SK-N-SH (cell line): ENCODE results near the gene IL37. TPM values are rescaled to one million over a fixed set of nuclear protein-coding genes. Genes with fewer than 3 reads are reported as not detected.

Experiments
- CTCF ChIA-PET: fragments of 300-600, 350-600 bp; formaldehyde crosslinking; extraction: SDS; loops from one replicate; lab custom pipeline; 2021; lab: Yijun Ruan, JAX
- POLR2A ChIA-PET: fragments of 350-600 bp; sonication (Branson Sonifier 250); formaldehyde crosslinking; extraction: SDS; loops from one replicate; lab custom pipeline; 2020; ENCODE audit warnings: antibody characterized with exemption, inconsistent platforms; lab: Yijun Ruan, JAX
- DNase-seq: peaks from one replicate; pipeline ENCODE4 v3.0.0; 2012
- H2AFZ ChIP-seq: fragments of 200-600 bp; sonication (generic); 2 replicates; pipeline ENCODE4 v1.8.1; 2016; ENCODE audit warnings: antibody characterized with exemption, mild to moderate bottlenecking, low read depth
- H3F3A ChIP-seq: fragments of 200-600 bp; sonication (generic); replicated peaks from 2 replicates; pipeline ENCODE3; 2016; ENCODE audit warnings: antibody characterized with exemption, mild to moderate bottlenecking; ENCODE audit not compliant: insufficient read depth
- H3K27ac ChIP-seq, 2 experiments: fragments of 200-500 bp in 1 of 2; fragments of 200-600 bp in 1 of 2; sonication (Bioruptor generic) in 1 of 2; sonication (generic), shearing (Covaris generic) in 1 of 2; 2 replicates each; pipeline versions ENCODE4 v1.5.1 to v1.6.1; 2014 to 2016; ENCODE audit warnings: low read depth in 2 of 2, inconsistent platforms in 1 of 2, low read length in 1 of 2, mild to moderate bottlenecking in 1 of 2, mixed read lengths in 1 of 2
- H3K27me3 ChIP-seq: fragments of 200-600 bp; sonication (generic), shearing (Covaris generic); 2 replicates; pipeline ENCODE4 v1.6.1; 2016; ENCODE audit warnings: mixed run types; ENCODE audit not compliant: insufficient read depth
- H3K36me3 ChIP-seq, 2 experiments: fragments of 200-500 bp in 1 of 2; fragments of 200-600 bp in 1 of 2; sonication (Bioruptor generic) in 1 of 2; sonication (generic) in 1 of 2; replicated peaks in 1 of 2; 2 replicates each; pipeline versions ENCODE3 to v1.5.1; 2014 to 2016; ENCODE audit warnings: low read length in 1 of 2, mild to moderate bottlenecking in 1 of 2; ENCODE audit not compliant: insufficient read depth in 2 of 2, control insufficient read depth in 1 of 2
- H3K4me1 ChIP-seq, 2 experiments: fragments of 200-500 bp in 1 of 2; fragments of 200-600 bp in 1 of 2; sonication (Bioruptor generic) in 1 of 2; sonication (generic), shearing (Covaris generic) in 1 of 2; 2 replicates each; pipeline versions ENCODE4 v1.5.1 to v1.6.1; 2014 to 2016; ENCODE audit warnings: low read depth in 1 of 2, low read length in 1 of 2, mixed run types in 1 of 2; ENCODE audit not compliant: insufficient read depth in 2 of 2, control insufficient read depth in 1 of 2
- H3K4me2 ChIP-seq: fragments of 200-600 bp; sonication (generic), shearing (Covaris generic); 2 replicates; pipeline ENCODE4 v1.6.1; 2017; ENCODE audit warnings: mixed run types
- H3K4me3 ChIP-seq, 2 experiments: fragments of 200-500 bp in 1 of 2; fragments of 200-600 bp in 1 of 2; sonication (Bioruptor generic) in 1 of 2; sonication (generic), shearing (Covaris generic) in 1 of 2; 2 replicates each; pipeline versions ENCODE4 v1.5.1 to v1.8.1; 2014 to 2016; ENCODE audit warnings: low read depth in 2 of 2, inconsistent platforms in 1 of 2, low read length in 1 of 2, mild to moderate bottlenecking in 1 of 2, mixed read lengths in 1 of 2, moderate library complexity in 1 of 2
- H3K79me2 ChIP-seq: fragments of 200-600 bp; sonication (generic); 2 replicates; pipeline ENCODE4 v1.8.1; 2017; ENCODE audit warnings: mild to moderate bottlenecking; ENCODE audit not compliant: insufficient read depth
- H3K9ac ChIP-seq: fragments of 200-600 bp; sonication (generic); 2 replicates; pipeline ENCODE4 v1.6.1; 2017; ENCODE audit warnings: mixed run types
- H3K9me2 ChIP-seq: fragments of 200-600 bp; sonication (generic); 2 replicates; pipeline ENCODE4 v1.6.1; 2017; ENCODE audit warnings: mixed run types
- H3K9me3 ChIP-seq: fragments of 200-600 bp; sonication (generic); 2 replicates; pipeline ENCODE4 v1.6.1; 2017; ENCODE audit warnings: mixed run types, mild to moderate bottlenecking, moderate library complexity
- H4K20me1 ChIP-seq: fragments of 200-600 bp; sonication (generic); 2 replicates; pipeline ENCODE4 v1.6.1; 2017; ENCODE audit warnings: mild to moderate bottlenecking, mixed run types; ENCODE audit not compliant: insufficient read depth
- CHD2 ChIP-seq: fragments of 150-350 bp; IDR thresholded peaks from 2 replicates; pipeline ENCODE4 v1.6.1; 2018; ENCODE audit warnings: low read length; ENCODE audit not compliant: partially characterized antibody
- EP300 ChIP-seq, 2 experiments: IDR thresholded peaks; 2 replicates each; pipeline versions ENCODE4 v1.4.0 to v1.6.1; 2012; ENCODE audit warnings: borderline replicate concordance in 1 of 2, low read depth in 1 of 2, low read length in 1 of 2
- EZH2phosphoT487 ChIP-seq: fragments of 200-600 bp; sonication (generic); IDR thresholded peaks from 2 replicates; pipeline ENCODE4 v1.6.1; 2017; ENCODE audit warnings: low read depth, mixed run types, mild to moderate bottlenecking, antibody characterized with exemption, moderate library complexity, borderline replicate concordance
- GABPA ChIP-seq: IDR thresholded peaks from 2 replicates; pipeline ENCODE4 v1.4.0; 2012; ENCODE audit warnings: low read depth, mild to moderate bottlenecking
- GATA2 ChIP-seq: sonication (generic); formaldehyde crosslinking; IDR thresholded peaks from 2 replicates; pipeline ENCODE4 v1.5.0; 2020; ENCODE audit warnings: mild to moderate bottlenecking, missing genetic modification reagents
- IRF3 ChIP-seq: fragments of 150-350 bp; IDR thresholded peaks from 2 replicates; pipeline ENCODE4 v1.6.1; 2016; ENCODE audit warnings: mild to moderate bottlenecking, low read depth, low read length
- JUND ChIP-seq: IDR thresholded peaks from 2 replicates; pipeline ENCODE4 v1.4.0; 2012
- MEF2A ChIP-seq: IDR thresholded peaks from 2 replicates; pipeline ENCODE4 v1.4.0; 2012; ENCODE audit warnings: low read depth, borderline replicate concordance
- MXI1 ChIP-seq: IDR thresholded peaks from 2 replicates; pipeline ENCODE4 v1.6.1; 2012; ENCODE audit warnings: mild to moderate bottlenecking, low read depth, low read length, improper control_type of control experiment
- NFIC ChIP-seq: IDR thresholded peaks from 2 replicates; pipeline ENCODE4 v1.4.0; 2012; ENCODE audit warnings: borderline replicate concordance
- RAD21 ChIP-seq: IDR thresholded peaks from 2 replicates; pipeline ENCODE4 v1.6.1; 2012; ENCODE audit warnings: mild to moderate bottlenecking, low read length
- RCOR1 ChIP-seq: fragments of 150-350 bp; IDR thresholded peaks from 2 replicates; pipeline ENCODE4 v1.6.1; 2017; ENCODE audit warnings: antibody characterized with exemption, low read length
- REST ChIP-seq: IDR thresholded peaks from 2 replicates; pipeline ENCODE4 v1.6.1; 2012; ENCODE audit warnings: mild to moderate bottlenecking, low read depth, low read length, moderate library complexity
- RXRA ChIP-seq: IDR thresholded peaks from 2 replicates; pipeline ENCODE4 v1.4.0; 2012; ENCODE audit warnings: low read depth, mild to moderate bottlenecking, borderline replicate concordance
- SIN3A ChIP-seq: IDR thresholded peaks from 2 replicates; pipeline ENCODE4 v1.6.1; 2012; ENCODE audit warnings: low read depth, mild to moderate bottlenecking, low read length, moderate library complexity, borderline replicate concordance
- TAF1 ChIP-seq: IDR thresholded peaks from 2 replicates; pipeline ENCODE4 v1.6.1; 2012; ENCODE audit warnings: low read depth, mild to moderate bottlenecking, low read length, moderate library complexity, borderline replicate concordance
- TCF12 ChIP-seq: IDR thresholded peaks from 2 replicates; pipeline ENCODE4 v1.4.0; 2012
- TEAD4 ChIP-seq: IDR thresholded peaks from 2 replicates; pipeline ENCODE4 v1.4.0; 2012; ENCODE audit warnings: mild to moderate bottlenecking, borderline replicate concordance; ENCODE audit not compliant: insufficient read depth
- YY1 ChIP-seq: IDR thresholded peaks from 2 replicates; pipeline ENCODE4 v1.4.0; 2012; ENCODE audit warnings: low read depth, mild to moderate bottlenecking
- WGBS: methylation state at CpG from one replicate; pipeline ENCODE4 v1.1.6; 2017; ENCODE audit warnings: low lambda C conversion rate; 5-methylcytosine and 5-hydroxymethylcytosine counted together
- polyA plus RNA-seq, 3 experiments: library from polyadenylated mRNA; depleted of rRNA; stranded (reverse); fragments of >200 nt; gene quantifications; 2 replicates each; pipeline ENCODE4 v1.2.3, GENCODE V29; 2012

Gene IL37
- polyA plus RNA-seq, 1 of the 3 experiments (the other 2 are of a cell fraction), result not detected

GRCh38 chr2:112864072-112864471 is 46.9 kb upstream of the IL37 start:
- Histone ChIP-seq H3K9ac (no peak overlapping the region), H3K9me2 (no peaks in the 10 kb centered on the region), H3F3A (no peaks in the 10 kb centered on the region), H2AFZ (no peak overlapping the region), H3K27ac (no peak overlapping the region), H3K4me3 (no peak overlapping the region), H4K20me1 (no peaks in the 10 kb centered on the region), H3K4me2 (no peak overlapping the region), H3K27me3 (no peaks in the 10 kb centered on the region), H3K36me3 (no peaks in the 10 kb centered on the region), H3K79me2 (no peaks in the 10 kb centered on the region), H3K4me1 (no peaks in the 10 kb centered on the region), H3K9me3 (peaks cover 14% of the 10 kb centered on the region; the same call in 1 of the 2 replicates)
- no peak for TF ChIP-seq MEF2A
- no peak for TF ChIP-seq RXRA
- no peak for TF ChIP-seq RCOR1
- TF ChIP-seq NFIC, result no peak
- TF ChIP-seq GATA2 (CRISPR knock-in tag), result no peak
- no peak for TF ChIP-seq IRF3
- TF ChIP-seq TAF1, result no peak
- no peak for TF ChIP-seq TEAD4
- no peak for TF ChIP-seq SIN3A
- TF ChIP-seq JUND, result no peak
- no peak for TF ChIP-seq MXI1
- TF ChIP-seq TCF12, result no peak
- no peak for TF ChIP-seq GABPA
- TF ChIP-seq CHD2, result no peak
- no peak for TF ChIP-seq EZH2phosphoT487
- TF ChIP-seq REST, result no peak
- TF ChIP-seq YY1, result no peak
- no peak for TF ChIP-seq RAD21
- TF ChIP-seq EP300 (IDR thresholded peaks at IDR 0.05; ENCODE audit: borderline replicate concordance in 1 of 2, low read depth in 1 of 2, low read length in 1 of 2), result no peak
- WGBS, result 0% methylated on average over 1 of the region's 1 CpG
- CTCF ChIA-PET, result no interaction called here
- no peak for DNase-seq
- POLR2A ChIA-PET, result no interaction called here
